LNCaP clone FGC (cell line): ENCODE measurements around the gene CR1L.
"Not testable (repeated sequence)": the region's sequence is repeated elsewhere in the genome, so short reads cannot be mapped to it uniquely, and the experiment has no call there.

Source experiments
- DNase-seq: peaks from one replicate; pipeline ENCODE4 v3.0.0-alpha.2; 2011; ENCODE audit warnings: low read depth
- H3K4me3 ChIP-seq: 2 replicates; pipeline ENCODE4 v1.5.1; 2011; ENCODE audit warnings: mild to moderate bottlenecking, low read depth, low read length, control low read depth
- TF ChIP-seq, protein P1 (sequence below): IDR thresholded peaks from 2 replicates; pipeline ENCODE4 v1.5.1; 2012; ENCODE audit warnings: mild to moderate bottlenecking; ENCODE audit not compliant: control insufficient read depth, insufficient read depth; ENCODE audit errors: extremely low read depth

CR1L gene

DNA sequence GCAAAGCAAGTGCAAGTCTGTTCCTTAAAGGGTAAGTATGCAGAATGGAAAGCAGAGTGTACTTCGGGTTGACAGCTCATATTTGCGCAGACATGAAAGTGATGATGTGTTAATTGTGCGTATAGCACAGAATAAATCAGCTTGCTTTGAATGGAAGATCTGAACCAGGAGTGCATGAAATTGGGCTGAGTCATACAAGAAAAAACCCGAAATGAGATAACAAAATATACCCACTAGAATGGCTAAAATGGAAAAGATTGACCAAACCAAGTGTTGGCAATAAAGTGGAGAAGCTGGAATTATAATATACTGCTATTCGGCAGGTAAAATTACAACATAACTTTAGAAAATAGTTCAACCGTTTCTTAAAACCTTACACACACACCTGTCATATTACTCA, 28.5 kb downstream of the CR1L start:
- TF ChIP-seq, protein P1, sequence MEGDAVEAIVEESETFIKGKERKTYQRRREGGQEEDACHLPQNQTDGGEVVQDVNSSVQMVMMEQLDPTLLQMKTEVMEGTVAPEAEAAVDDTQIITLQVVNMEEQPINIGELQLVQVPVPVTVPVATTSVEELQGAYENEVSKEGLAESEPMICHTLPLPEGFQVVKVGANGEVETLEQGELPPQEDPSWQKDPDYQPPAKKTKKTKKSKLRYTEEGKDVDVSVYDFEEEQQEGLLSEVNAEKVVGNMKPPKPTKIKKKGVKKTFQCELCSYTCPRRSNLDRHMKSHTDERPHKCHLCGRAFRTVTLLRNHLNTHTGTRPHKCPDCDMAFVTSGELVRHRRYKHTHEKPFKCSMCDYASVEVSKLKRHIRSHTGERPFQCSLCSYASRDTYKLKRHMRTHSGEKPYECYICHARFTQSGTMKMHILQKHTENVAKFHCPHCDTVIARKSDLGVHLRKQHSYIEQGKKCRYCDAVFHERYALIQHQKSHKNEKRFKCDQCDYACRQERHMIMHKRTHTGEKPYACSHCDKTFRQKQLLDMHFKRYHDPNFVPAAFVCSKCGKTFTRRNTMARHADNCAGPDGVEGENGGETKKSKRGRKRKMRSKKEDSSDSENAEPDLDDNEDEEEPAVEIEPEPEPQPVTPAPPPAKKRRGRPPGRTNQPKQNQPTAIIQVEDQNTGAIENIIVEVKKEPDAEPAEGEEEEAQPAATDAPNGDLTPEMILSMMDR, result no peak
- no peak for DNase-seq
- H3K4me3 ChIP-seq, result no peak overlapping the region

DNA sequence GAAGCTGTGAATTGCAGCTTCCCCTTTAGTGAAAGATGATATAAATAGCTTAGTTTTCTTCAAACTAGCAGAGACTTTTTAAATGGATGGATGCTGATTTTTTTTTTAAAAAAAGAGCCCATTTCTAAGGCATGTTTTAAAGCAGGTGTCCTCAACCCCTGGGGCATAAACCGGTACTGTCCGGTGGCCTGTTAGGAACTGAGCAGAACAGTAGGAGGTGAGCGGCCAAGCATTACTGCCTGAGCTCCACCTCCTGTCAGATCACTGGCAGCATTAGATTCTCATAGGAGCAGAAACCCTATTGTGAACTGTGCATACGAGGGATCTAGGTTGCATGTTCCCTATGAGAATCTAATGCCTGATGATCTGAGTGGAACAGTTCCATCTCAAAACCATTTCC, 31.2 kb downstream of the CR1L start:
- TF ChIP-seq, protein P1, result no peak
- H3K4me3 ChIP-seq, result no peak overlapping the region
- DNase-seq, result no peak

DNA sequence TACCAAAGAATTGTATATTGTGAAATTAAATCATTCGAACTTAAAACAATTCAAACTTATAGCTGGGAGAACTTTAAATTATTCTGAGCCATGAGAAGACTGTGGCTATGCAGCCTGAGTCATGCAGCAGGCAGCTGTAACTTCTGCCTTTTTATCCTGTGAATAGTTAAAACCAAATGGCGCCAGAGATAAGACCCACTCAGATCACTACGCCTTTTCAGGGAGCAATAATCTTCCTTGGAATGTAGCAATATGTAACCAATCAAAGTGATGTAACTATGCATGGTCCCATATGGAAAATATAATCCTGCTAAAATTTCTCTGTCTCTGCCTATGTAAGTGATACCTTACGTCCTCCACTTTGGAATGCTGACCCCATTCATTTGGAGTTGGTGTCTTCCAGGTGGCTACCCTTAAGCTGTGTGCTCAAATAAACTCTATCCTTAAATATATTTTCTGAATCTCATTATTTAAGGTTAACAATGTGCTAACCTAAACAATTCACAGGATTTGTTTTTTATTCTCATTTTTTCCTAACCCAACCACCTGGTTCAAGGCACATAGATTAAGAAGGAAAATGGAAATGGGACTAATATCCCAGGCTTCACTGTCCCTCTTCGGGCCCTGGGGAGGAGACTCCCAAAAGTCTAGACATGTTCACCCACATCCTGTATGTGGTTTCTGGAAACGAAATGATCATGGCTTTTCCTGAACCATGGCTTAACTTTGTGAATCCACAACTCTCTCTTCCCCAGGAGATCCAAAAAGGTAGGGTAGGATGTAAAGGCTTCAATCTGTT, 35.9 kb downstream of the CR1L start:
- H3K4me3 ChIP-seq, DNase-seq: not testable (repeated sequence)

DNA sequence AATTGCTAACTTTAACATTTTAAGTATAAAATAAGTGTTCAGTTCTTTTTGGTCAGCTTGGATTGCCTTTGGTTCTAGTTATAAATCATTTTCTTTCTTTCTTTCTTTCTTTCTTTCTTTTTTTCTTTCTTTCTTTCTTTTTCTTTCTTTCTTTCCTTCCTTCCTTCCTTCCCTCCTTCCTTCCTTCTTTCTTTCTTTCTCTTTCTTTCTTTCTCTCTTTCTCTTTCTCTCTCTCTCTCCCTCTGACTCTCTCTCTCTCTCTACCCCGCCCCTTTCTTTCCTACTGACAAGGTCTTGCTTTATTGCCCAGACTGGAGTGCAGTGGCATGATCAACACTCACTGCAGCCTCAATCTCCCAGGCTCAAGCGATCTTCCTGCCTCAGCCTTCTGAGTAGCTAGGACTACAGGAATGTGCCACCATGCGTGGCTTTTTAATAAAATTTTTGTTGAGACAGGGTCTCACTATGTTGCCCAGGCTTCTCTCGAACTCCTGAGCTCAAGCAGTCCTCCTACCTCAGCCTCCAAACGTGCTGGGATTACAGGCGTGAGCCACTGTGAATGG, 38.0 kb downstream of the CR1L start:
- DNase-seq, H3K4me3 ChIP-seq: not testable (repeated sequence)

DNA sequence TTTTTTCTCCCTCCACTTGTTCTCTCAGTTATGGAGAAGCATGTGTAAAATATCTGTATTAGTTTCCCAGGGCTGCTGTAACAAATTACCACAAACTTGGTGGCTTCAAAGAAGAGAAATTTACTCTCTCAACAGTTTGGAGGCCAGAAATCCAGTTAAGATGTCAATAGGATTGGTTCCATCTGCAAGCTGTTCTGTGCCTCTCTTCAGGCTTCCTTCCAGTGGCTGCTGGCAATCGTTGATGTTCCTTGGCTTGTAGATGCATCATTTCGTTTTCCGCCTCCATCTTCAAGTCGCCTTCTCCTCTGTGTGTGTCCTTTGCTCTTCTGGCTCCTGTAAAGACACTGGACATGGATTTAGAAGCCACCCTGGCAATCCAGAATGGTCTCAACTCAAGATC, 45.6 kb downstream of the CR1L start:
- not testable (repeated sequence) for H3K4me3 ChIP-seq, DNase-seq

DNA sequence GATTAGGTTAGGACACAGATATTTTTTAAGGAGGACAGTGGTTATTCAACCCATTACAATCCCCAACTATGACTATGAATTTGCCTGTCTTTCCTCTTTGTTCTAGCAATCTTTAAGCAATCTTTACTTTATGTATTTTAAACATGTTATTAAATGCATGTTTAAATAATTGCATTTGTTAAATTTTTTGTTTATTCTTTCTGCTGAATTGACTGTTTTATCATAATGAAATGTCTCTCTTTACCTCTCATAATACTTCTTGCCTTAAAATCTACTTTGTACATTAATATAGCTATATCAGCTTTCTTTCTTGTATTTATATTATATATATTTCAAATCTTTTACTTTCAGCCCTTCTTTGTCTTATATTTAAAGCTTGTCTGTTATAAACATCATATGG, 46.1 kb downstream of the CR1L start:
- DNase-seq, result no peak
- H3K4me3 ChIP-seq, result no peak overlapping the region

DNA sequence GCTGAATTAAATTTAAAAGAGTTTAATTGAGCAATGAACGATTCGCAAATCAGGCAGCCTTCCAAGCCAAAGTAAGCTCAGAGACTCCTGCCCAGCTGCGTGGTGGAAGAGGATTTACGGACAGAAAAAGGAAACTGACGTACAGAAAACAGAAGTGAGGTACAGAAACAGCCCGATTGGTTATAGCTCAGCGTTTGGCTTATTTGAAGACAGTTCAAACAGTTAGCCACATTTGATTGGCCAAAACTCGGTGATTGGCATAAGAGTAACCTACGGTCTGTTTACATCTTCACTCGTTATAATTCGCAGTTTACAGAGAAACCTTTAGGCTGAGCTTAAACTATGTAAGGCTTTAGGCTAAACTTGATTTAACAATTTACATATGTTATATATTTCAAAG, 46.9 kb downstream of the CR1L start:
- DNase-seq, result no peak
- no peak overlapping the region for H3K4me3 ChIP-seq
- TF ChIP-seq, protein P1, result no peak

More for the DNA sequence above, 46.1 kb downstream of the CR1L start:
- TF ChIP-seq, protein P1, result no peak

DNA sequence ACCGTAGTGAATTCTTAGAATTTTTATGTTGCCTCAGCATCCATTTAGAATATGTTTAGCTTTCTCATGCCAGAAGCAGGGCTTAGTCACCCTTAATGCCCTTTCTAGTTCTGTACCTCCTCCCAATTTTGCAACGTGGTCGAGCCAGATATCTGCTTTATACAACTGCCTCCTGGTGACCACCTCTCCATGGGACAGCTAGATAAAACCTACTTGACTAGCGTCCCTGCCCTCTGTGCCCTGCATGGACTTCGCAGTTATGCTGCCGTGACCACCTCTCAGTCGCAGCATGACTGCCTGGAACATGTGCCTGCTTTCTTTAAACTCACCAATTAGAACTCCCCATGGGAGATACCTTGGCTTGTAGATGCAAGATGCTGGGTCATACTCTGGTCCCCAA, 47.4 kb downstream of the CR1L start:
- not testable (repeated sequence) for H3K4me3 ChIP-seq, DNase-seq

DNA sequence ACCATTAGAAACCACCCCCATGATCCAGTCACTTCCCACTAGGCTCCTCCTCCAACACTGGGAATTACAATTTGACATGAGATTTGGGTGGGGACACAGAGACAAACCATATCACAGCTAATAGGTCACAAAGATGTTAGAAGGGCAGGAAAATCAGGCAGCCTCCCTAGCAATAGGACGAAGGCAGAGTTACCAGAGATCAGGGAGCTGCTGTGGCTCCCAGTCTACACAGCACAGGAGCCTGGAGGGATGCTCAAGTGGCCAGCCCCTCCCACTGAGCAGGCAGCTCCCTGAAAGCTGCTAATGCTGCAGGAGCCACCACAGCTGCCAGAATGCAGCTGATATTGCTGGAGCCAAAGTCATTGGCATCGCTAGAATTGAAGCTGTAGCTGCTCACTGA, 51.0 kb downstream of the CR1L start:
- TF ChIP-seq, protein P1, result no peak
- no peak overlapping the region for H3K4me3 ChIP-seq
- DNase-seq, result no peak
